Endothelial cell of umbilical vein (primary cell): ENCODE data around the gene ADGRB2.

ENCODE experiments used
- POLR2A ChIP-seq: IDR thresholded peaks from 2 replicates; pipeline ENCODE4 v1.6.1; 2012; ENCODE audit warnings: low read depth, mild to moderate bottlenecking, control low read depth, low read length
- TF ChIP-seq, protein P1 (sequence below), 2 donors: IDR thresholded peaks; 1 replicate in 1 of 2; 2 replicates in 1 of 2; pipeline ENCODE4 v1.5.1; 2011; ENCODE audit warnings: low read length in 2 of 2, mild to moderate bottlenecking in 2 of 2, moderate library complexity in 2 of 2, control low read depth in 1 of 2, inconsistent platforms in 1 of 2, low read depth in 1 of 2; ENCODE audit not compliant: insufficient read depth in 1 of 2; ENCODE audit errors: extremely low read depth in 1 of 2

DNA sequence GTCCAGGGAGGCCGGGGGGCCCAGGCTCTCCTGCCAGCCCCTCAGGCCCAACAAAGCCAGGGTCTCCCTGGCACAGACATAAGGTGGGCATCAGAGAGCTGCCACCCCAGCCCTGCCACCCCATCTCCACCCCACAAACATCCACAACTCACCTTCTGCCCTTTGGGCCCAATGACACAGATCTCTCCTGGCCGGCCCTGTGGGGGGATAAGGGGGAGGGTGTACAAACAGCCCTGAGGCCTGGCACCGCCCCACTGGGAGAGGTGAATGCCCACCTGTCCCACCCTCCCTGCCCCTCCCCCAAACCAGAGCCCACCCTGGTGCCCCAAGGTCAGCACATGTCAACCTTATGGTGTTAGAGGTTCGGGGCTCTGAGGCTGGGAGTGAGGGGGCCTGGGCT, 72.7 kb downstream of the ADGRB2 start:
- TF ChIP-seq, protein P1, sequence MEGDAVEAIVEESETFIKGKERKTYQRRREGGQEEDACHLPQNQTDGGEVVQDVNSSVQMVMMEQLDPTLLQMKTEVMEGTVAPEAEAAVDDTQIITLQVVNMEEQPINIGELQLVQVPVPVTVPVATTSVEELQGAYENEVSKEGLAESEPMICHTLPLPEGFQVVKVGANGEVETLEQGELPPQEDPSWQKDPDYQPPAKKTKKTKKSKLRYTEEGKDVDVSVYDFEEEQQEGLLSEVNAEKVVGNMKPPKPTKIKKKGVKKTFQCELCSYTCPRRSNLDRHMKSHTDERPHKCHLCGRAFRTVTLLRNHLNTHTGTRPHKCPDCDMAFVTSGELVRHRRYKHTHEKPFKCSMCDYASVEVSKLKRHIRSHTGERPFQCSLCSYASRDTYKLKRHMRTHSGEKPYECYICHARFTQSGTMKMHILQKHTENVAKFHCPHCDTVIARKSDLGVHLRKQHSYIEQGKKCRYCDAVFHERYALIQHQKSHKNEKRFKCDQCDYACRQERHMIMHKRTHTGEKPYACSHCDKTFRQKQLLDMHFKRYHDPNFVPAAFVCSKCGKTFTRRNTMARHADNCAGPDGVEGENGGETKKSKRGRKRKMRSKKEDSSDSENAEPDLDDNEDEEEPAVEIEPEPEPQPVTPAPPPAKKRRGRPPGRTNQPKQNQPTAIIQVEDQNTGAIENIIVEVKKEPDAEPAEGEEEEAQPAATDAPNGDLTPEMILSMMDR (IDR thresholded peaks at IDR 0.05; ENCODE audit: extremely low read depth in 1 of 2, insufficient read depth in 1 of 2, low read depth in 1 of 2, low read length in 2 of 2), result no peak
- TF ChIP-seq POLR2A, result no peak
